Measurements from ENCODE around the gene RNF214.

DNA sequence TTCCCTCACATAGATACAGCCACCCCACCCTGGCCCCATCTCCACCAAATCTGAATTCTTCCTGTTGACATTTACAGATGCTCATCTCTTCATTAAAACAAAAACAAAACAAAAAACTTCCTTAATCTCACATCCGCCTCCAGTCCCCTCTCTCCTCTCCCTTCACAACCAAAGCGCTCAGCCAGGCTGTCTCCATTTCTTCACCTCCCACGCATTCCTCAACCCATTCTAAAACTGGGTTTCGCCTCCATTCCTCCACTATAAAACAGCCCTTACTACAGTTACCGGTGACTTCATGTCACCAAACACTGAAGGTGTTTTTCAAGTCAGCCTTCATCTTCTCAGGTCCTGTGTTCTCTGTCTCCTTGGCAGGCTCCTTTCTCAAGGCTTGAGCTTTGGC, 68.3 kb downstream of the RNF214 start:
- TF ChIP-seq, protein P1, sequence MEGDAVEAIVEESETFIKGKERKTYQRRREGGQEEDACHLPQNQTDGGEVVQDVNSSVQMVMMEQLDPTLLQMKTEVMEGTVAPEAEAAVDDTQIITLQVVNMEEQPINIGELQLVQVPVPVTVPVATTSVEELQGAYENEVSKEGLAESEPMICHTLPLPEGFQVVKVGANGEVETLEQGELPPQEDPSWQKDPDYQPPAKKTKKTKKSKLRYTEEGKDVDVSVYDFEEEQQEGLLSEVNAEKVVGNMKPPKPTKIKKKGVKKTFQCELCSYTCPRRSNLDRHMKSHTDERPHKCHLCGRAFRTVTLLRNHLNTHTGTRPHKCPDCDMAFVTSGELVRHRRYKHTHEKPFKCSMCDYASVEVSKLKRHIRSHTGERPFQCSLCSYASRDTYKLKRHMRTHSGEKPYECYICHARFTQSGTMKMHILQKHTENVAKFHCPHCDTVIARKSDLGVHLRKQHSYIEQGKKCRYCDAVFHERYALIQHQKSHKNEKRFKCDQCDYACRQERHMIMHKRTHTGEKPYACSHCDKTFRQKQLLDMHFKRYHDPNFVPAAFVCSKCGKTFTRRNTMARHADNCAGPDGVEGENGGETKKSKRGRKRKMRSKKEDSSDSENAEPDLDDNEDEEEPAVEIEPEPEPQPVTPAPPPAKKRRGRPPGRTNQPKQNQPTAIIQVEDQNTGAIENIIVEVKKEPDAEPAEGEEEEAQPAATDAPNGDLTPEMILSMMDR (optimal IDR thresholded peaks at IDR 0.05 in 1 of 3, IDR thresholded peaks at IDR 0.05 in 1 of 3, conservative IDR thresholded peaks at IDR 0.05 in 1 of 3; ENCODE audit: extremely low read depth in 1 of 3, insufficient read depth in 2 of 3, low read length in 3 of 3): no peak
- TF ChIP-seq EZH2 (IDR thresholded peaks at IDR 0.05; ENCODE audit: low read length): no peak

Data from keratinocyte (primary cell).